CD14-positive monocyte (primary cell): ENCODE measurements around the gene ZNF423. TPM values are rescaled to one million over a fixed set of nuclear protein-coding genes. Genes with fewer than 3 reads are reported as not detected.
A peak's percentile ranks its signal among the peaks of the same experiment; 100 is the strongest.

ENCODE experiments used
- DNase-seq, 3 donors: peaks; one replicate each; pipeline ENCODE4 v3.0.0-alpha.2; 2011 to 2022
- H2AFZ ChIP-seq: 2 replicates; pipeline ENCODE4 v1.6.0; 2012; ENCODE audit warnings: mild to moderate bottlenecking, low read depth, low read length, inconsistent platforms; ENCODE audit not compliant: insufficient read depth, poor library complexity, severe bottlenecking
- H3K27ac ChIP-seq, 2 donors: 1 replicate in 1 of 2; 2 replicates in 1 of 2; pipeline ENCODE4 v1.5.1; 2012 to 2013; ENCODE audit warnings: low read length in 2 of 2, control low read depth in 1 of 2, inconsistent platforms in 1 of 2, low read depth in 1 of 2, mild to moderate bottlenecking in 1 of 2
- H3K27me3 ChIP-seq, 2 donors: one replicate each; pipeline versions ENCODE4 v1.6.0 to v1.6.1; 2011 to 2013; ENCODE audit warnings: low read length in 2 of 2; ENCODE audit not compliant: control insufficient read depth in 2 of 2, insufficient read depth in 2 of 2
- H3K36me3 ChIP-seq, 2 donors: replicated peaks in 1 of 2; 1 replicate in 1 of 2; 2 replicates in 1 of 2; pipeline versions ENCODE4 v1.5.1 to v1.6.1; 2012 to 2013; ENCODE audit warnings: low read length in 2 of 2, control low read depth in 1 of 2, inconsistent platforms in 1 of 2, mild to moderate bottlenecking in 1 of 2; ENCODE audit not compliant: insufficient read depth in 2 of 2, control insufficient read depth in 1 of 2
- H3K4me1 ChIP-seq, 2 donors: 1 replicate in 1 of 2; 2 replicates in 1 of 2; pipeline versions ENCODE4 v1.5.1 to v1.6.1; 2012 to 2013; ENCODE audit warnings: low read length in 2 of 2, control low read depth in 1 of 2, inconsistent platforms in 1 of 2, mild to moderate bottlenecking in 1 of 2, moderate library complexity in 1 of 2; ENCODE audit not compliant: insufficient read depth in 2 of 2, control insufficient read depth in 1 of 2
- H3K4me2 ChIP-seq: replicated peaks from 2 replicates; pipeline ENCODE3; 2012; ENCODE audit warnings: low read length, moderate library complexity, mild to moderate bottlenecking; ENCODE audit not compliant: poor library complexity, severe bottlenecking; ENCODE audit errors: extremely low read depth
- H3K4me3 ChIP-seq, 3 experiments: fragments of 200-600 bp in 1 of 3; sonication (generic) in 1 of 3; replicated peaks in 1 of 3; 1 replicate in 2 of 3; 2 replicates in 1 of 3; pipeline ENCODE4 v1.5.1; 2011 to 2013; ENCODE audit warnings: low read length in 3 of 3, mild to moderate bottlenecking in 3 of 3, control low read depth in 2 of 3, low read depth in 2 of 3, inconsistent platforms in 1 of 3, moderate library complexity in 1 of 3
- H3K79me2 ChIP-seq: 2 replicates; pipeline ENCODE4 v1.6.0; 2012; ENCODE audit warnings: mild to moderate bottlenecking, control low read depth, inconsistent platforms, low read length, moderate library complexity; ENCODE audit not compliant: insufficient read depth
- H3K9ac ChIP-seq: 2 replicates; pipeline ENCODE4 v1.6.0; 2017; ENCODE audit warnings: low read length, mild to moderate bottlenecking; ENCODE audit not compliant: insufficient read depth, poor library complexity, severe bottlenecking
- H3K9me3 ChIP-seq, 2 donors: replicated peaks in 1 of 2; 1 replicate in 1 of 2; 2 replicates in 1 of 2; pipeline versions ENCODE4 v1.5.1 to v1.6.1; 2012 to 2013; ENCODE audit warnings: low read length in 2 of 2, control low read depth in 1 of 2; ENCODE audit not compliant: control insufficient read depth in 1 of 2, insufficient read depth in 1 of 2
- H4K20me1 ChIP-seq: 2 replicates; pipeline ENCODE4 v1.6.0; 2012; ENCODE audit warnings: mild to moderate bottlenecking, low read length, control low read depth, moderate library complexity; ENCODE audit not compliant: insufficient read depth
- H3K27ac Mint-ChIP-seq, 7 donors: one replicate each; pipeline ENCODE4 v1.8.0; 2020; ENCODE audit warnings: mild to moderate bottlenecking in 7 of 7, mixed read lengths in 7 of 7, moderate library complexity in 6 of 7, inconsistent platforms in 2 of 7
- H3K27me3 Mint-ChIP-seq, 3 donors: one replicate each; pipeline ENCODE4 v1.8.0; 2021 to 2022; ENCODE audit warnings: low read depth in 3 of 3, mild to moderate bottlenecking in 3 of 3, mixed read lengths in 3 of 3, moderate library complexity in 3 of 3, inconsistent platforms in 1 of 3
- H3K36me3 Mint-ChIP-seq, 2 donors: one replicate each; pipeline ENCODE4 v1.8.0; 2020; ENCODE audit warnings: mixed read lengths in 2 of 2, inconsistent platforms in 1 of 2, mild to moderate bottlenecking in 1 of 2
- H3K4me1 Mint-ChIP-seq: one replicate; pipeline ENCODE4 v1.8.0; 2020; ENCODE audit warnings: mild to moderate bottlenecking, mixed read lengths
- H3K4me3 Mint-ChIP-seq, 2 donors: one replicate each; pipeline ENCODE4 v1.8.0; 2020; ENCODE audit warnings: mild to moderate bottlenecking in 2 of 2, mixed read lengths in 2 of 2, moderate library complexity in 1 of 2
- H3K9me3 Mint-ChIP-seq, 7 donors: one replicate each; pipeline ENCODE4 v1.8.0; 2020 to 2022; ENCODE audit warnings: mixed read lengths in 7 of 7, mild to moderate bottlenecking in 6 of 7, moderate library complexity in 6 of 7, inconsistent platforms in 2 of 7
- WGBS: methylation state at CpG from one replicate; pipeline ENCODE4 v1.1.5; 2013; ENCODE audit warnings: missing lambda C conversion rate; ENCODE audit not compliant: insufficient coverage; 5-methylcytosine and 5-hydroxymethylcytosine counted together
- intact Hi-C, 2 donors: fragments of 100-400 bp; cut with micrococcal nuclease; formaldehyde crosslinking; loops; one replicate each; pipeline versions ENCODE4 v1.15.0 to v1.15.1; 2023
- polyA plus RNA-seq, 3 donors: library from polyadenylated mRNA; depleted of rRNA in 1 of 3; unstranded in 2 of 3; stranded (reverse) in 1 of 3; fragments of 300-500 nt in 2 of 3; fragments of >200 nt in 1 of 3; fragmentation: Illumina TruSeq in 2 of 3; gene quantifications; 1 replicate in 2 of 3; 2 replicates in 1 of 3; pipeline ENCODE4 v1.2.3, GENCODE V29; 2012 to 2021
- TF ChIP-seq, protein P1 (sequence below): fragments of 200-600 bp; IDR thresholded peaks from one replicate; pipeline ENCODE4 v1.8.0; 2022; ENCODE audit warnings: antibody characterized with exemption, mild to moderate bottlenecking

ZNF423 gene
- polyA plus RNA-seq, 3 donors = not detected

DNA sequence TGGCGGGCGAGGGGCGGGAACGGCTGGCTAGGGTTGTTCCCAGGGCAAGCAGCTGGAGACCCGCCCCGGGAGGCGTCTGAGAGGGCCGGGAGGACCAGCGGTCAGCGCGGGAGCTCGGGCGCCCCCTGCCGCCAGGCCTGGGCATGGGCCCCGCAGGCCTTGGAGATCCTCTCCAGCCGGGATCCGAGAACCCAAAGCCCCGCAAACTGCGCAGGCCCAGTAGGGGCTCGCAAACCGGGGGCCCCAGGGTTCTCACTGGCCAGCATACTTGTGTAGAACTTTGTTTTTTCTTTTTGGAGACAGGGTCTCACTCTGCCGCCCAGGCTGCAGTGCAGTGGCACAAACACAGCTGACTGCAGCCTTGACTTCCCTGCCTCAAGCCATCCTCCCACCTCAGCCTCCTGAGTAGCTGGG is 20.8 kb upstream of the ZNF423 start:
- intact Hi-C loops = no loop called here
- TF ChIP-seq, protein P1, sequence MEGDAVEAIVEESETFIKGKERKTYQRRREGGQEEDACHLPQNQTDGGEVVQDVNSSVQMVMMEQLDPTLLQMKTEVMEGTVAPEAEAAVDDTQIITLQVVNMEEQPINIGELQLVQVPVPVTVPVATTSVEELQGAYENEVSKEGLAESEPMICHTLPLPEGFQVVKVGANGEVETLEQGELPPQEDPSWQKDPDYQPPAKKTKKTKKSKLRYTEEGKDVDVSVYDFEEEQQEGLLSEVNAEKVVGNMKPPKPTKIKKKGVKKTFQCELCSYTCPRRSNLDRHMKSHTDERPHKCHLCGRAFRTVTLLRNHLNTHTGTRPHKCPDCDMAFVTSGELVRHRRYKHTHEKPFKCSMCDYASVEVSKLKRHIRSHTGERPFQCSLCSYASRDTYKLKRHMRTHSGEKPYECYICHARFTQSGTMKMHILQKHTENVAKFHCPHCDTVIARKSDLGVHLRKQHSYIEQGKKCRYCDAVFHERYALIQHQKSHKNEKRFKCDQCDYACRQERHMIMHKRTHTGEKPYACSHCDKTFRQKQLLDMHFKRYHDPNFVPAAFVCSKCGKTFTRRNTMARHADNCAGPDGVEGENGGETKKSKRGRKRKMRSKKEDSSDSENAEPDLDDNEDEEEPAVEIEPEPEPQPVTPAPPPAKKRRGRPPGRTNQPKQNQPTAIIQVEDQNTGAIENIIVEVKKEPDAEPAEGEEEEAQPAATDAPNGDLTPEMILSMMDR = peak; percentile 84
- Histone ChIP-seq H3K4me1 (no peaks in the 10 kb centered on the region), H3K27ac (no peak overlapping the region), H3K36me3 (no peaks in the 10 kb centered on the region), H3K9ac (no peak overlapping the region), H3K9me3 (no peaks in the 10 kb centered on the region), H4K20me1 (no peaks in the 10 kb centered on the region), H3K4me3 (no peak overlapping the region), H2AFZ (no peak overlapping the region), H3K4me2 (no peak overlapping the region), H3K27me3 (peaks cover 5 to 35% of the 10 kb centered on the region in 2 donors), H3K79me2 (no peaks in the 10 kb centered on the region)
- Mint-ChIP-seq H3K27me3 (peaks cover 27 to 44% (median 44%) of the 10 kb centered on the region in 3 donors), H3K4me1 (no peaks in the 10 kb centered on the region), H3K36me3 (no peaks in the 10 kb centered on the region), H3K4me3 (peak overlapping the region in 1 of 2 donors; percentile 39), H3K9me3 (peaks cover 0 to 5% (median 0%) of the 10 kb centered on the region in 7 donors), H3K27ac (no peak overlapping the region)
- DNase-seq = peak in 2 of 3 donors; percentile 23 to 28
- WGBS = 3% methylated on average over 22 of the region's 22 CpGs

DNA sequence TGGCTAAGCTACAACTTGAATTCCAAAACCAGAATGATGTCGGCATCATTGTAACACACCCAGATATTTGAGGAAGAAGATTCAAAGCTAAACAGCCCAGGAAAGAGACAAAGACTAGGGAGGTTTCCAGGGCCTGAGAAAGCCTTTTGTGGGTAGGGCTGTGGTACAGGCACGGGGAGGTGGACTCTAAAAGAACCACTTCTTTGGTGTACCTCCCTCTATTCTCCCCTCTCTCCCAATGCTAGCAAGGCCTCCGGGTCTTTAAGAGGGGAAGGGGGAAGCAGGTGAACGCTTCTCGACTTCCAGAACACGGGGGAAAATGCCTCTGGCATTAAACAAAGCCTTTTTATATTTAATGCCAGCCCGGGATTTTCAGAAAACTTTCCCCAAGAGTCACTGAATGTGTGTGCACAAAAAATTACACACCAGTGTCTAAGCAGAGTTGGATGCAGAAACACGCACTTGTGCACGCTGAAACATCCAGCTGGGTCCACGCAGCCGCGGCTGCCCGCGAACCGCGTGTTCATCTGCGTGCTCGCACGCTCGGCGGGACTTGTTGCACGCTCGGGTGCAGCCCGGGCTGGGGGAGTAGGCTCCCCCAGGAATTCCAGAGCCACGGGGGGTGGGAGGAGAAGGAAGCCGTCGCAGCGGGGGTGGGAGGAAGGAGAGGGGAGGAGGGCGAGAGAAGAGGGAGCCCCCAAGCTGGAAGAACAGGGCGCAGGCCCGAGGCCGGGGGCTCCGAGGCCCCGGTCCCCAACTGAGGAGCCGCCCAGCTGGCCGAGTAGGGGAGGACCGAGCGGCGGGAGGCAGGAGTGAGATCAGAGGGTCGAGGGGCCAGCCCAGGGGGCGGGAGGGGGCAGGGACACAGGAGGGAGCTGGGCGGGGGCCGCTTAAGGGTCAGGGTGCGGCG is 20.1 kb upstream of the ZNF423 start:
- Mint-ChIP-seq H3K36me3 (no peaks in the 10 kb centered on the region), H3K27ac (no peak overlapping the region), H3K4me3 (peak overlapping the region in 1 of 2 donors; percentile 23), H3K9me3 (peaks cover 0 to 5% (median 0%) of the 10 kb centered on the region in 7 donors), H3K4me1 (no peaks in the 10 kb centered on the region), H3K27me3 (peaks cover 27 to 47% (median 44%) of the 10 kb centered on the region in 3 donors)
- H3K9me3 ChIP-seq = no peaks in the 10 kb centered on the region
- DNase-seq = no peak
- no peak overlapping the region for H3K9ac ChIP-seq
- H3K36me3 ChIP-seq = no peaks in the 10 kb centered on the region
- no peak overlapping the region for H3K27ac ChIP-seq
- H2AFZ ChIP-seq = no peak overlapping the region
- H3K4me3 ChIP-seq = no peak overlapping the region
- H3K4me1 ChIP-seq = no peaks in the 10 kb centered on the region
- no peaks in the 10 kb centered on the region for H3K79me2 ChIP-seq
- no peak overlapping the region for H3K4me2 ChIP-seq
- intact Hi-C loops = no loop called here
- TF ChIP-seq, protein P1 = no peak
- WGBS = 25% methylated on average over 35 of the region's 45 CpGs
- peaks cover 5 to 35% of the 10 kb centered on the region in 2 donors for H3K27me3 ChIP-seq
- H4K20me1 ChIP-seq = no peaks in the 10 kb centered on the region
